ENCODE measurements around the gene FMO1.
"Not testable (repeated sequence)": the region's sequence is repeated elsewhere in the genome, so short reads cannot be mapped to it uniquely, and the experiment has no call there.

FMO1 gene

GRCh38 chr1:171279678-171280077 is 31.4 kb downstream of the FMO1 start:
- DNase-seq (ENCODE audit: low read depth), result no peak

- no peak for DNase-seq (ENCODE audit: low read depth)
Measured at GRCh38 chr1:171280599-171280998, 32.3 kb downstream of the FMO1 start.

- DNase-seq (ENCODE audit: low read depth), result peak; percentile 16
Measured at GRCh38 chr1:171286032-171286705, 37.9 kb downstream of the FMO1 start.

- DNase-seq (ENCODE audit: low read depth), result no peak
Measured at GRCh38 chr1:171290621-171291020, 42.3 kb downstream of the FMO1 start.

GRCh38 chr1:171292799-171293198 is 44.5 kb downstream of the FMO1 start:
- peak; percentile 51 for DNase-seq (ENCODE audit: low read depth)

- DNase-seq (ENCODE audit: low read depth), result not testable (repeated sequence)
Measured at GRCh38 chr1:171295383-171295782, 47.1 kb downstream of the FMO1 start.

- DNase-seq (ENCODE audit: low read depth), result no peak
Measured at GRCh38 chr1:171295821-171296220, 47.5 kb downstream of the FMO1 start.

- DNase-seq (ENCODE audit: low read depth), result no peak
Measured at GRCh38 chr1:171296897-171297296, 48.6 kb downstream of the FMO1 start.

GRCh38 chr1:171298696-171299095 is 50.4 kb downstream of the FMO1 start:
- no peak for DNase-seq (ENCODE audit: low read depth)

GRCh38 chr1:171299342-171299741 is 51.0 kb downstream of the FMO1 start:
- DNase-seq (ENCODE audit: low read depth), result no peak

- no peak for DNase-seq (ENCODE audit: low read depth)
Measured at GRCh38 chr1:171300401-171300800, 52.1 kb downstream of the FMO1 start.

GRCh38 chr1:171310661-171311087 is 62.4 kb downstream of the FMO1 start:
- DNase-seq (ENCODE audit: low read depth), result no peak

- DNase-seq (ENCODE audit: low read depth), result no peak
Measured at GRCh38 chr1:171311771-171312558, 63.7 kb downstream of the FMO1 start.

- no peak for DNase-seq (ENCODE audit: low read depth)
Measured at GRCh38 chr1:171313319-171313834, 65.1 kb downstream of the FMO1 start.

GRCh38 chr1:171313835-171314320 is 65.6 kb downstream of the FMO1 start, which contains the start of gene FMO4:
Gene FMO4, plus strand, starts transcription at chr1:171314183. Its CDS starts 5,643 bp downstream, at chr1:171319826.
- DNase-seq (ENCODE audit: low read depth), result peak; percentile 100

- no peak for DNase-seq (ENCODE audit: low read depth)
Measured at GRCh38 chr1:171329251-171329650, 81.0 kb downstream of the FMO1 start.

GRCh38 chr1:171334024-171334640 is 85.8 kb downstream of the FMO1 start:
- no peak for DNase-seq (ENCODE audit: low read depth)

All from stromal cell of bone marrow (primary cell).